Measurements from ENCODE around the gene KRTAP10-4. TPM values are rescaled to one million over a fixed set of nuclear protein-coding genes. Genes with fewer than 3 reads are reported as not detected.
"Not testable (repeated sequence)": the region's sequence is repeated elsewhere in the genome, so short reads cannot be mapped to it uniquely, and the experiment has no call there.

KRTAP10-4 gene
- total RNA-seq, 1 experiment from 2014 or later, result not detected

DNA sequence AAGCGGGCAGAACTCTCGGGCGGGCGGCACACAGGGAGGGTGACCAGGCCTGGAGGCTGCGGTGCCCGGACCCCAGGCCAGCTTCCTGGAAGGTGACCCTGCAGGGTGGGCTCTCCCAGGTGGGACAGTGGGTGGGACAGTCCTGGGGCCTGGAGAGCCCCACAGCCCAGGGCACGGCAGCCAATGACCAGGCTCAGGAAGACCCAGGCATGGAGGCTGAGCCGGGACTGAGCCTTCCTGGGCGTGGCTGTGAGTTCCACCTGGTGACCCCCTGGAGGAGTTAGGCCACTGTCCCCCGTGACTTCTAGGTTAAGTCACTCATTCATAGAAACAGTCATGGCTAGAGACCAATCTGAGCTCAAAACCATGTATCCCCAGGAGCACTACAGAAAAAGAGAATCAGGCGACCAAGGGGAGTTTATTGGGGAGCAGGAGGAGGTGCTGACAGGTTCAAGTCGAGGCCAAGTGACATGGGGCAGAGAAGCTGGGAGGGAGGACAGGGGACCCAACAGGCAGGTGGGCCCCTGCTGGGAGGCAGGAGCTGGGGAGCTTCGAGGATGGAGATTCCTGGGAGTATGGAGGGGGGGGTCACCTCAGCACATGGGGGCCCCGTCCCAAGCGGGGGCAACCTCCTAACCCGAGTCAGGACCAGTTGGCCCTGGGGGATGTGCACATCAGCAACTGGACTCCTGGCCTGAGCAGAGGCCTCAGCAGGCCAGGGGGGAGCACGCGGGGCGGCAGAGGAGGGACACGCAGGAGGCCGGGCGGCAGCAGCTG is 5.7 kb downstream of the KRTAP10-4 start:
- DNase-seq (ENCODE audit: low read depth), result no peak

DNA sequence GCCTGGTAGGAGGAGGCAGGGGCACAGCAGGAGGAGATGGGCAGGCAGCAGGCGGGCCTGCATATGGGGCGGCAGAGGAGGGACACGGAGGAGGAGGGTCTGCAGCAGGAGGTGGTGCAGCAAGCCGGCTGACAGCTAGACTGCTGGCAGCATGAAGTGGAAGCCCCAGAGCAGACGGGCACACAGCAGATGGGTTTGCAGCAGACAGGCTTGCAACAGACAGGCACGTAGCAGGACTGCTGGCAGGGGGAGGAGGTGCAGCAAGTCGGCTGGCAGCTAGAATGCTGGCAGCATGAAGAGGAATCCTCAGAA is 6.3 kb downstream of the KRTAP10-4 start:
- no peak for DNase-seq (ENCODE audit: low read depth)

DNA sequence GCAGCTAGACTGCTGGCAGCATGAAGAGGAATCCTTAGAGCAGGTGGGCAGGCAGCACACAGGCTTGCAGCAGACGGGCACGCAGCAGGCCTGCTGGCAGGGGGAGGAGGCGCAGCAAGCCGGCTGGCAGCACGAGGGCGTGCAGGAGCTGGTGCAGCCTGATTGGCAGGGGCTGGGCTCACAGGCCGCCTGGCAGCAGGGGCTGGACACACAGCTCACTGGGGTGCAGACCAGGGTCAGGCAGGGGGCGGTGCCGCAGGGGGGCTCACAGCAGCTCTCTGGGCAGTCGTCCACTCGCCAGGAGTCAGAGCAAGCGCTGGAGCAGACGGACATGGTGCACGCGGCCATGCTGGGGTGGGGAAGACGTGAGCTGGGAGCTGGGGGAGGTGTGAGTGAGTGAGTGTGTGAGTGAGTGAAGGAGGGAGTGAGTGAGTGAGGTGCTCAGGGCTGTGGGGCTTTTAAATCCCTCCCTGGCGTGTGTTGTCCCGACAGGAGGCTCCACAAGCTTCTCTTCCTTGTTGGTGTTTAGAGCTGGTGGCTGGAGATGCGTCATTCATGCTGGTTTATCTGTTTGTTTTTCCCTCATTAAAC is 6.8 kb downstream of the KRTAP10-4 start, which contains the start of gene KRTAP10-5:
Gene KRTAP10-5, minus strand, starts transcription at position 374 of the 591 bp plus-strand sequence. Its CDS starts 26 bp downstream, at position 348.
- not testable (repeated sequence) for DNase-seq (ENCODE audit: low read depth)

DNA sequence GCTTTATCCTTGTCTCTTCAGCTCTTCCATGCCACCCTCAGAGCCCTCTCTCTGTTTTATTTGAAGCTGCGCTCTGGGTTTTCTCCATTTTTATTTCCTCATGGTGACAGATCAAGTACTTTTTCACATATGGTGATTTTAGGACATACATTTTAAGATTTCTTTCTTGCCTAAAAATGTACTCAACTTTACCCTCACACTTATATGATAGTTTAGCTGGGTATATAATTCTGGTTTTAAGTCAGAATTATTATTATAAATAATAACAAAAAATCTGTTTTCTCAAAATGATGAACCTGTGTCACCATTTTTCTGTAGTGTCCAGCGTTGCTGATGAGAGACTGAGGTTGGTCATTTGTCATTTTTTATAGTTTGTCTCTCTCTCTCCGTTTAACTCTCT is 7.6 kb downstream of the KRTAP10-4 start:
- no peak for DNase-seq (ENCODE audit: low read depth)

DNA sequence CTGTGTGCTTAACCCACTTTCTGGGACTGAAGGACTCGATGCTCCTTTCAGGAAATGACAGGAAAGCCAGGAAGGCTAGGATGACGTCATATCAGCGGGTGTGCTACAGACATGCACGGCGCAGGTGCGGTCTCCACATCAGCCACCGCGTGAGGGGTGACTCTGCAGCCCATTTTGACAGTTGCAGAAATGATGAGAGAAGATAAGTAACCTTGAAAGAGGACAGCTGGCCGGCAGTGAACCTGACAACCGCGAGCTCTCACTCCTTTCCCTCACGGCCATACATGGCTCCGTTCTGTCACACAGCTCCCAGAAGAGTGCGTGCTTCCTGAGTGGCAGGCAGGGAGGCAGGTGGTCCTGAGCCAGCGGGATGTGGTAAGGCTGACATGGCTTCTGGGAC is 8.5 kb downstream of the KRTAP10-4 start:
- no peak for DNase-seq (ENCODE audit: low read depth)

DNA sequence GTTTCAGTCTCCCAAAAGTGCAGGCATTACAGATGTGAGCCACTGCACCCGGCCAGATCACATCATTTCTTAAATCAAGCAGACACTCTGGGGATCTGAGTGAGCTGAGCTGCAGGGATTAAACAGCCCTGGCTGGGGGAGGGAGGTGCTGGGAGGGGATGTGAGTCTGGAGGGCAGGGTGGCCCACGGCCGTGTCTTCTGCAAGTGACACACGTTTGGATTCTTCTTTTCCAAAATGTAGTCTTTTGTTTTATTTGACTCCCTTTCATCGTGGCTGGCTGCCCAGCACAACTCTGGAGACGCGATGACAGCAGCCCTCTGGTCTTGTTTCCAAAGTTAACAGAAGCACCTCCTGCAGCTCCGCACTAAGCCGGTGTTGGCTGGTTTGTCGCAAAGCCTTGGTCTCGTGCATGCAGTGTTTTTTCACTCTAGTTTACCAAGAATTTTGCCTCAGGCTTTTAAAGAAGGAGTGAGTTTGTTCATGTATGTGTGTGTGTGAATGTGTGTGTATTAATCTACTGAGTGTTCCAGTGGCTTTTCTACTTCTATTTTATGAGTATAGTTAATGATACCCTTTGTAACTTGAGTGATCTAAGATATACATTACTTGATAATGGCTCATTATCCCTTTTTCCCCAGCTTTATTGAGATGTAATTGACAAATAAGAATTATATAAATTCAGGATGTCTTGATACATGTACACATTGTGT is 9.7 kb downstream of the KRTAP10-4 start:
- no peak for DNase-seq (ENCODE audit: low read depth)

DNA sequence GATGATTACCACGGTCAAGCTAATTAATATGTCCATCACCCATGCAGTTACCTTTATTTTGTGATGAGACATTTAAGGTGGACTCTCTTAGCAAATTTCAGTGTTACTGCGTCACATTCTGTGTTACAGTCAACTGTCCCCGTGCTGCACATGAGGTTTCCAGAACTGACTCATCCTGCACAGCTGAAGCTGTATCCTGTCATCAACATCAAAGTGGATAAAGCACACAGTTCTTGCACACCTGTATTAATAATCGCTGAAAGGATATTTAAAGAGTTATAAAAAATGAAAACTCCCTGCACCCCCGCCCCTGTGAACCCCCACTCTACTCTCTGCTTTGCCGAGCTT is 10.2 kb downstream of the KRTAP10-4 start:
- no peak for DNase-seq (ENCODE audit: low read depth)

DNA sequence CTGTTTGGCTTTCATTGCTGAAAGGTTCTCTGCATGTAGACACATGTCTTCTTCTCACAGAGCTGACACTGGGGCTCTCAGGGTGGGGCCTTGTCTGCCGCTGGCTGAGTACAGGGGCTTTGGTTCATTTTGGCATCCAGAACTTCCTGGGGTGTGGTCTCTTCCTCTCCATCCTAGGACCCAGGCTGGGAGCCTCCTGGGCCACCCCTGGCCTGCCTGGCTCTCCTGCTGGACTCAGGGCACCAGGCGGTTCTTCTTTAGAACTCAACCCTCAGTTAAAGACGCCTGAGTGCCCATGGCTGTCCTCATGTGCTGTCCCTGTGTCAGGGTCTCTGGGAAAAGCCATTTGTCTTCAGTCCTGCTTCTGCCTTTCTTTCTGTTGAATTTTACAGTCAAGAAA is 12.4 kb downstream of the KRTAP10-4 start:
- DNase-seq (ENCODE audit: low read depth), result no peak

DNA sequence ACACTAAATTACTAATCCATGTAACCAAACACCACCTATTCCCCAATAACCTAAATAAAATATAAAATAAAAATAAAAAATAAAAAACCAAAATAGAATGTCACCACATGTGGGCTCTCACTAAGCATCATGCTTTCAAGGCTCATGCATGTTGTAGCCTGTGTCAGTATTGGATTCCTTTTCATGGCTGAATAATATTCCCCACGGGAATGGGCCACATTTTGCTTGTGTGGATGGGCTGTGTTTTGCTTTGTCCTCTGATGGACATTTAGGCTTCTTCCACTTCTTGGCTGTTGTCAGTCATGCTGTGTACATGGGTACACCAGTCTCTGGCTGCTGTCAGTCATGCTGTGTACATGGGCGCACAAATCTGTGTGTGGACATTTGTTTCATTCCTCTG is 15.6 kb downstream of the KRTAP10-4 start:
- no peak for DNase-seq (ENCODE audit: low read depth)

DNA sequence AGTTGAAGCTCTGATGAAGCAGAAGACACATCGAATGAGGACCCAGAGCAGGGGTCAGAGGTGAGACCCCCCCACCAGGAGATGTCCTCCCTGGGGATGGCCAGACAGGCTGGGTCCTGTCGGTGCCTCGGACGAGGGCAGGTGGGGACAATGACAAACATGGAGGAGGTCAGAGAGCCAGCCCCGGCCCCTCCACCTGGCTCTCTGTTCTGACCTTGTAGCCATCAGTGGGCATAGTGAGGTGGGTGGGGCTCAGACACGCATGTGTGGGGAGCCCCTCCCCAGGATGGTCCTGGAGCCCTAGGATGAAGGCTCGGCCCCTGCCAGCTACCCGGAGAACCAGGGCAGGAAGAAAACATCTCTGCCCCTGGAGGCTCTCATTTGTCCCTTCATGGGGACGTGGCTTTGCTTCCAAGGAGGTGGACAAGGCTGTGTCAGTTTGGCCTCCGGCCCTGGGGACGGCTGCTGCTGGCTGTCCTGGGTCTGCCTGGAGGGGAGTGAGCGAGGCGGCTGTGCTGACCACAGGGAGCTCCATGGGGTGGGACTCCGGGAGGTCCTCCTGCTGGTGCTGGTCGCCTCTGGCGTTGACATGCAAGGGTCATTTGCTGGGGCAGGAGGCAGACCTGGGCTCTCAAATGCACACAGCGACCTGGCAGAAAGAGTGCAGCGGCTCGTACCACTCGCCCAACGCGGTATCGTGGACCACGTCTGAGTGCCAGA is 16.2 kb downstream of the KRTAP10-4 start:
- no peak for DNase-seq (ENCODE audit: low read depth)

DNA sequence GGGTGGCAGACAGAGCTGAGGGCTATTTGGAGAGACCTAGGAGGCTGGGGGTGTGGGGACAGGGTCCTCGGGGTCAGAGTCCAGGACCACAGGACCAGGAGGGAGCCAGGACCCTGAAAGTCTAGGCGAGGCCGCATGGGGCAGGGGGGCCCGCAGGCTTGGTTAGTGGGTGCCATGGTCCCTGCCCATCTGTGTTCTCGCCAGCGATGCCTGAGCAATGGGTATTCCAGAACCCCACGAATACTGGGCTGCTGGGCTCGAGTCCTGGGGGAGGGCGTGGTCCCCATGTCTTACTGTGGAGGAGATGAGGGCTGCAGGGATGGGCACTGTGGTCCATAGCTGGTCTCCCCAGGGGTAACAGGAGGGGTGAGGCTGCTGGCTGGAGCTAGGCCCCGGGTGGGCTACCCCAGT is 16.8 kb downstream of the KRTAP10-4 start:
- no peak for DNase-seq (ENCODE audit: low read depth)

DNA sequence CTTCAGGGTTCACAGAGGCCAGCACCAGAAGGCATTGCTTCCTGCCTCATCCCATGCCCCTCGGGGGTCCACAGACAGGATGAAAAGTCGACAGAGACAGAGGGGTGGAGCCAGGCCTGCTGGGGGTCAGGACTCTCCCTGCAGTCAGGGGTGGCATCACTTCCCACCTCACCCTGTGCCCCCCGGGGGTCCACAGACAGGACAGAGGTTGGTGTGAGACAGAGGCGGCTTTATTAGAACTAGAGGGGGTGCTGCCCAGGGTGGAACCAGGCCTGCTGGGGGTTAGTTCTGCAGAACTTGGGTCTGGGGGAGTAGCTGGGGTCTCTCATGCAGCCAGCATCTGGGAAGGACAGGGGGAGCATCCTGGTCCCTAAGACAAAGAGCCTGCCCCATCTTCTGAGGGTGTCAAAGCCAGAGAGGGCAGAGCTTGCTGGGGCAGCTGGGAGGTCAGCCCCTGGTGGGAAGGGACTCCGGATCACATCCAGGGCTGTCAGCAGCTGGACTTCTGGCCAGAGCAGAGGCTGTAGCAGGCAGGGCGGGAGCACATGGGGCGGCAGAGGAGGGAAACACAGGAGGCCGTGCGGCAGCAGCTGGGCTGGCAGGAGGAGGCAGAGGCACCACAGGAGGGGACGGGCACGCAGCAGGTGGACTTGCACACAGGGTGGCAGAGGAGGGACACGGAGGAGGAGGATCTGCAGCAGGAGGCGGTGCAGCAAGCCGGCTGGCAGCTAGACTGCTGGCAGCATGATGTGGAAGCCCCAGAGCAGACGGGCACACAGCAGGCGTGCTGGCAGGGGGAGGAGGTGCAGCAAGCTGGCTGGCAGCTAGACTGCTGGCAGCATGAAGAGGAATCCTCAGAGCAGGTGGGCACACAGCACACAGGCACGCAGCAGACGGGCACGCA is 17.6 kb downstream of the KRTAP10-4 start:
- not testable (repeated sequence) for DNase-seq (ENCODE audit: low read depth)

DNA sequence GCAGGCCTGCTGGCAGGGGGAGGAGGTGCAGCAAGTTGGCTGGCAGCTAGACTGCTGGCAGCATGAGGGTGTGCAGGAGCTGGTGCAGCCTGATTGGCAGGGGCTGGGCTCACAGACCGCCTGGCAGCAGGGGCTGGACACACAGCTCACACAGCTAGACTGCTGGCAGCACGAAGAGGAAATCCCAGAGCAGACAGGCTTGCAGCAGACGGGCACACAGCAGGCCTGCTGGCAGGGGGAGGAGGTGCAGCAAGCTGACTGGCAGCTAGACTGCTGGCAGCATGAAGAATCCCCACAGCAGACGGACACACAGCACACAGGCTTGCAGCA is 18.2 kb downstream of the KRTAP10-4 start:
- DNase-seq (ENCODE audit: low read depth), result not testable (repeated sequence)

DNA sequence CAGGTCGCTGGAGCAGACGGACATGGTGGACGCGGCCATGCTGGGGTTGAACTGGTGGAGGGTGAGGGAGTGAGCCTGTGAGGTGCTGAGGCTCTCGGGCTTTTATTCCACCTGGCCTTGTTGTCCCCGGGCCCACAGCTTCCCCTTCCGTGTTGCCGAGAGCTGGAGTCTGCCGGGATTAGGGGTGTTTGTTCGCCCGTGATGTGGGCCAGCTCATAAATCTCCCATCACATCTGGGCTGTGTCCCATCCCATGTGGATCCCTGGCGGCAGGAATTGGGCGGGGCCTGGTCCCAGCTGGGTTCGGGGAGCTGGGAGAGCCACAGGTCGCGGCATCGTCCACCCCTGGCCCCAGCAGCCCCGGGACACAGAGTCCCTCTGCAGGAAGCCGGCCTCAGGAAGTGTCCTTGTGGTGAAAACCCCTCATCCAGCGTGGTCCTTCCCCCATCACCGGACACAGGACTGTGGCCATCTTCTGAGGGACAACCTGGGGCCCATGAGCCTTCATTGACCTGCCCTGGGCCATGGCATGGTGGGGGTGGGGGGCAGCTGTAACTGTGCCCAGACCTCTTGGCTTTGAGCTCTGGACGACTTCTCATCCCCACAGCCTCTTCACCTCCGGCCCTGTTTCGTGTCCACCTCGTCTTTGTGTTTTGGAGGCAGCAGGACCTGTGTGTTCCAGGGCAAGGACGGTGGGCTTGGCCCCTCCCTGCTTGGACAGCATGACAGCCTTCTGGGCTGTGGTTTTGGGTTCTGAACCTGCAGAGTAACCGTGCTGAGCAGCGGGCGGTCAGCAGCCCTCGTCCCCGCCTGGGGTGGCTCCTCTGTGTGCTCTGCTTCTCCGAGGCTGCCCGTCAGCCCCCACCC is 19.1 kb downstream of the KRTAP10-4 start, which contains the start of gene KRTAP10-6:
Gene KRTAP10-6, minus strand, starts transcription at position 60 of the 866 bp plus-strand sequence. Its CDS starts 21 bp downstream, at position 39.
- DNase-seq (ENCODE audit: low read depth), result no peak

DNA sequence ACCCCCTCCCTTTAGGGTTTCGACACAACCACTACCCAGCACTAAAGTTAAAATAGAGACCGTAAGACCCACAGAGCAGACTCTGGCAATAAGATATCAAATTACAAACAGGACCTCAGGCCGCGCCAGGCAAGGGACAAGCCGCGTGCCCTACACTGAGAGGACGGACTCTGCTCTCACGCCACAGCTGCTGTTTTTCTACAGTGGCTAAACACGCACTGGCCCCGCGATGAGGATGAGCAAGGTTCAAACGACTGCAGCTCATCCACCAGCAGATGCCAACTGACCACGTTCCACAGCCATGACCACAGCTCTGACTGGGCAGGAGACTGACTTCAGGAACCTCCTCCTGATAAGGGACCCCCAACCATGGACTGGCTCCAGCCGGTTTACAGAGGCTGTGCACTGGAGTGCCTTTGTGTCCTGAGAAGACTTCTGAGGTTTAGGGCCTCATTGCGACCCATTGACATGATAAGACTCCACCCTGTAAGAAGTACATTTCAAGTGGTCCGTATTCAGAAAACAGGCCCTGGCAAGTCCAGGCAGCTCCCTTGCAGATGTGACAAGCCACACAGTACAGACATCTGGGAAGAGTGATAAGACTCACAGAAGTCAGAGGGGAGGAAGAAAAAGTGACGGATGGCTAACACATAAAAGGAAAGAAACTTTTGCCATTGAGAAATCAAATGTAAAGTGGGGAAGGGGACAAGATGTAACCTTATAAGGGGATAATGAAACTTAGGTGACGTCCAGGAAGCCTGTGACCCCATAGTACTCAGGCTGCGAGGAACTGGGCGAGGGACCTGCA is 20.3 kb downstream of the KRTAP10-4 start:
- no peak for DNase-seq (ENCODE audit: low read depth)

DNA sequence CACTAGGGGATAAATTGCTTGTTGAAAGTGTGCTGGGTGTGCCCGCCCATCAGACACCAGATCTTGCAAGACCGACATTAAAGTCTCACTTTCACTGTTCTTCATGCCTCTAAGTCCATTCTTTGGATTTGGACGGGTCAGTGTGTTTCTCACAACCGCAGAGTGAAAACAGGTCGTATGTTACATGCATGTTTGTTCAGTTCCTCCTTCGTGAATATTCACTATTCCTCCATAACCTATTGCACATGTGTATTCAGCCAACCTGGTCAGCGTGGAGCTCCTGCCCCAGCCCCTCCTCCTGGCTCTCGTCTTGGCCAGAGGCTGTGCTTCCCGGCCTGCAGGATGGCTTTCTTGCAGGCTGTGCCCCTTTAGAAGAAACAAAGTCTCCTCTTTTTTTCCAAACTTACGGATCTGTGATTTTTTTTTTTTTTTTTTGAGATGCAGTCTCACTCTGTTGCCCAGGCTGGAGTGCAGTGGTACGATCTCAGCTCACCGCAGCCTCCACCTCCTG is 20.9 kb downstream of the KRTAP10-4 start:
- no peak for DNase-seq (ENCODE audit: low read depth)

DNA sequence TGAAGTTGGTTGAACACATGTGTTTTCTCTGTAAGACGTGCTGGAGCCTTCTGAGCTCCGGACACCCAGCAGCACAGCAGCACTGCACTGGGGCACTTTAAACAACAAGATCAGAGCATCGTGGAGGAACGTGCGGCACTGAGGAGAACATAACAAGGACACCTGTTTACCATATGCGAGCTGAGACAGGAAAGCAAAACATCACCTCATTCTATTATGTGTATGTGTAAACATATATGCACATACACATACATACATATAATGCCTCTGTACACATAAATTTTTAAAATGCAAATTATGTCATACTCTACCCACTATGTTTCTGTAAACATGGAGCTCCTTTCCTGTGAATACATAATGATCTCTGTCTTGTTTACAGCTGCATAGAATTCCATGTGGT is 22.0 kb downstream of the KRTAP10-4 start:
- DNase-seq (ENCODE audit: low read depth), result no peak

DNA sequence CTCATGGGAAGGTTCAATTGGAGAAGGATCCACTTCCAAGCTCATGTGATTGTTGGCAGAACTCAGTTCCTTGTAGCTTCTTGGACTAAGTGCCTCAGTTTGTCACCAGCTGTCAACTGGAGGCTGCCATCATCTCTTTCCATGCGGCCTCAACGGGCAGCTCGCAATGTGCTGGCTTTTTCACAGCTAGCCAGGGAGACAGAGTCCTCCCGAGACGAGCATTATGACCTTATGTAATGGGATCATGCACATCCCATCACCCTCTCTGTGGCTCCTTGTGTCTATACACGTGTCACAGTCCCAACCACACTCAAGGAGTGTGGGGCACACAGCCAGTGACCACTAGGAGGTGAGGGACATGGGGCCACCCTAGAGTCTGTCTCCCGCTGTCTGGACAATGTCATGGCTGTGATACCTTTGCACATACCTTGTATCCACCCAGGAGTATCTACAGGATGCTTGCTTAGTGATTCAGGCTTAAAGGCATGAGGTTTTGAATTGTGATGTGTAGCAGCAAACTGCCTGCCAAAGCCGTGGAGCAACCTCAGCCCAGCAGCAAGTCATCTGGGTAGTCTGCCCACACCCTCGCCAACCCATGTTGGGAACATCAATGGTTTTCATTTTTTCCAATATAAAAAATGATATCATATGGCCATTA is 22.7 kb downstream of the KRTAP10-4 start:
- peak; percentile 12 for DNase-seq (ENCODE audit: low read depth)

DNA sequence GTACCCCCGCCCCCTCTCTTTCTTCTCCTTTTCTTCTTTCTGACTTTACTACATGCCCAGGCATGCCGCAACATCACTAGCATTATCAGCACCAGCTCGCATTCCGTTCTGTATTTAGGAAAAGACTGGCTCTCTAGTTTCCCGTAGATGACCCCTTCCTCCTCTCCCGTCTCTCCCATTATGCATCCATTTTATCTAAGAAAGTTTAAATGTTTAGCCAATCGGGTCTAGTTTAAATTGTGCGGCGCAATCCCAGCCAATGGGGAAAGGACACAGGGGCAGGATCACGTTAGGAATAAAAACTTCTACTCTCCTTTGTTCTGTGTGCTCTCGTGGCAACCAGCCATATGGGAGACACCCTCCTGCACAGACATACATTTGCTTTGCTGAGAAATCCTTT is 24.5 kb downstream of the KRTAP10-4 start:
- no peak for DNase-seq (ENCODE audit: low read depth)

All from M059J (cell line).